Measurements from ENCODE around the gene AHDC1. TPM values are rescaled to one million over a fixed set of nuclear protein-coding genes. Genes with fewer than 3 reads are reported as not detected.
"Not testable (repeated sequence)": the region's sequence is repeated elsewhere in the genome, so short reads cannot be mapped to it uniquely, and the experiment has no call there.

AHDC1 gene
- total and polyA plus RNA-seq, 8 donors = 5.8 to 95.0 (median 19.7) TPM

DNA sequence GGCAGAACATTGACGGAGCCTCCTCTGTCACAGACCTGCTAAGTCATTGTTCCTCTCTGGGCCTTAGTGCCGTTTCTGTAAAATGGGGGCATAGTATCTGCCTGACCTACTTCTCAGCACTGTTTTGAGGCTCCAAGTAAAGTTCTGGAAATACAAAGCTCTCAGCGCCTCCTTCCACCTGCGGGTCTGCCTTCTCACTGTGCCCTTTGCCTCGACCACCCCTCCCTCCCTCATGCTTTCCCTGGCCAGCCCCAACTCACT, 98.6 kb downstream of the AHDC1 start:
- H3K27me3 ChIP-seq = no peaks in the 10 kb centered on the region
- WGBS, 5 donors = 54 to 68% (median 58%) methylated on average over 4 to 5 of the region's 5 CpGs
- TF ChIP-seq, protein P1, sequence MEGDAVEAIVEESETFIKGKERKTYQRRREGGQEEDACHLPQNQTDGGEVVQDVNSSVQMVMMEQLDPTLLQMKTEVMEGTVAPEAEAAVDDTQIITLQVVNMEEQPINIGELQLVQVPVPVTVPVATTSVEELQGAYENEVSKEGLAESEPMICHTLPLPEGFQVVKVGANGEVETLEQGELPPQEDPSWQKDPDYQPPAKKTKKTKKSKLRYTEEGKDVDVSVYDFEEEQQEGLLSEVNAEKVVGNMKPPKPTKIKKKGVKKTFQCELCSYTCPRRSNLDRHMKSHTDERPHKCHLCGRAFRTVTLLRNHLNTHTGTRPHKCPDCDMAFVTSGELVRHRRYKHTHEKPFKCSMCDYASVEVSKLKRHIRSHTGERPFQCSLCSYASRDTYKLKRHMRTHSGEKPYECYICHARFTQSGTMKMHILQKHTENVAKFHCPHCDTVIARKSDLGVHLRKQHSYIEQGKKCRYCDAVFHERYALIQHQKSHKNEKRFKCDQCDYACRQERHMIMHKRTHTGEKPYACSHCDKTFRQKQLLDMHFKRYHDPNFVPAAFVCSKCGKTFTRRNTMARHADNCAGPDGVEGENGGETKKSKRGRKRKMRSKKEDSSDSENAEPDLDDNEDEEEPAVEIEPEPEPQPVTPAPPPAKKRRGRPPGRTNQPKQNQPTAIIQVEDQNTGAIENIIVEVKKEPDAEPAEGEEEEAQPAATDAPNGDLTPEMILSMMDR (IDR thresholded peaks at IDR 0.05) = no peak
- no peak for TF ChIP-seq POLR2A (IDR thresholded peaks at IDR 0.05)
- H3K4me1 ChIP-seq = peaks cover 18 to 30% (median 25%) of the 10 kb centered on the region in 4 donors
- DNase-seq = no peak
- H3K9me3 ChIP-seq = no peaks in the 10 kb centered on the region
- intact Hi-C loops (cut with DNase I; ENCODE audit: low total_unique reads) = no loop called here
- H3K4me3 ChIP-seq = no peak overlapping the region
- H3K36me3 ChIP-seq = no peaks in the 10 kb centered on the region
- peak overlapping the region; percentile 77 to 91 (median 87) for H3K27ac ChIP-seq

DNA sequence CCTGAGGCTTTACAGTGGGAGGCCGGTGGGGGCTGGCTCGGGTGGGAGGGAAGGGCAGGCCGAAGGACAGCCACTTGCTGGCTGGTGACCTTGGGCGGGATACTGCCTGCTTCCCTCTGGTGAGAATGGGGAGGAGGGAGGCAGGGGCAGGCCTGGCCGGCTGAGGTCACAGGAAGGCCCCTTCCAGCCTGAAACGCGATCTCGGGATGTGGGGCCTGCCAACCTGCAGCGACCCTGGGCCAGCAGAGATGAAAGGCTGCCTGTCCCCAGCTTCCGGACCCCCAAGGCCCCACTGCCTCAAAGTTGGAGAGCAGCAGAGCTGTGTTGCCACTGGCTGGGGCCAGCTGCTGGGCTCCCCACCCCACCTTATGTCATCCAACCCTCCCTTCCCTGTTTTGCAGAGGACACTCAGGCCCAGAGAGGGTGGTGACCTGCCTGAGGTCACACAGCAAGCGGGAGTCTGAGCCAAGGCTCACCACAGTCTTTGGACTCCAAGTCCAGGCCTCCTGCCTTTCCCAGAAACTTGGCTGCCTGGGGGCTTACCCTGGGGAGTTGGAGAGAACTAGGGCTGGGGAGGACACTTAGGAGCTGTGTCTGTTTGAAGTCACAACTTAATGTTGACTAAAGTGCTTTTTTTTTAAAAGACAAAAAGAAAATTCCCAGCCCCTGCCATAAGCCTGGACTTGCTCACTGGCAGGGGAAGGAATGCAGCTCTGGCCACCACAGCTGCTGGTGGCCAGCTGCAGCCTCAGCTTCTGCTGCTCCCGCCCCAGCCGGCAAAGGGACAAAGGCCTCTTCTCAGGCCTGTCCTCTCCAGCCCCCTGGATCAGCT, 99.1 kb downstream of the AHDC1 start:
- Histone ChIP-seq H3K27ac (peak overlapping the region; percentile 77 to 91 (median 87)), H3K4me1 (peaks cover 18 to 30% (median 25%) of the 10 kb centered on the region in 4 donors), H3K4me3 (no peak overlapping the region), H3K9me3 (no peaks in the 10 kb centered on the region), H3K27me3 (no peaks in the 10 kb centered on the region), H3K36me3 (no peaks in the 10 kb centered on the region)
- no peak for TF ChIP-seq EP300 (IDR thresholded peaks at IDR 0.05)
- TF ChIP-seq, protein P1 (IDR thresholded peaks at IDR 0.05) = no peak
- TF ChIP-seq POLR2AphosphoS5 (IDR thresholded peaks at IDR 0.05) = peak in 1 of 3 donors; percentile 20
- TF ChIP-seq POLR2A (IDR thresholded peaks at IDR 0.05) = no peak
- DNase-seq = peak; percentile 49 to 93
- intact Hi-C loops (cut with DNase I; ENCODE audit: low total_unique reads) = no loop called here
- WGBS, 5 donors = 22 to 34% (median 24%) methylated on average over 7 to 13 of the region's 13 CpGs

DNA sequence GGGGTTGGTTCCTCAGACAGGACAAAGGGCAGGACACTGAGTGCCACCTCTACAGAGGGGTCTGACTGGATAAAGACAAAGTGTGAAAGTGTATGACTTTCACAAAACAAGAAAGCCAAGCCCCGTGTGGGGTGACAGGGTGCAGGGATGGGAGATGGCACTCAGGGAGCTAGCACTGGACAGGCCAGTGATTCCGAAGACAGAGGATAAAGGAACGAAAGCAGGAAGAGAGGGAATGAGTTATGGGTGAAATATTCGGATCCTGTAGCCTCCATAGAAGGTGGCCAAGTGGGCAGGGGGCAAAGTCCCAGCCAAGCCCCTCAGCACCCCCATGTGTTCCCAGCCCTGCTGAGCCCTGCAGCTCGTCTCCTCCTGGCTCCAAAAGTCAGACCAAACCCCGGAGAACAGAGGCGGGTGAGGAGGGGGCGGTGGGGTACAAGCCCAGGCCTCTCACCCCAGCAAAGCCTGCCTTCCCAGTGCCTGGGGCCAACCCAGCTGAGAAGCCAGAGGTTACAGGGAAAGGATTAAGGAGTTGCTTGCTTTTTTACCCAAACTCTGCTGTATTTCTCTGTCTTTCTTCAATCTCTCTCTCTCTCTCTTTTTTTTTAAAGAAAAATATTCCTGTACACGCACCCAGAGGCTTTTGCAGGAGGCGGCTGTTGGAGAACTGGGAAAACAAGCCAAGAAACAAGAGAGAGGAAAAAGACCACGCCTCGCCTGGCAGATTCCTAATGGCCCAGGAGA, 99.9 kb downstream of the AHDC1 start:
- H3K4me1 ChIP-seq = peaks cover 18 to 27% (median 24%) of the 10 kb centered on the region in 4 donors
- no peaks in the 10 kb centered on the region for H3K9me3 ChIP-seq
- no peaks in the 10 kb centered on the region for H3K36me3 ChIP-seq
- H3K4me3 ChIP-seq = no peak overlapping the region
- no peaks in the 10 kb centered on the region for H3K27me3 ChIP-seq
- WGBS, 5 donors = 22 to 37% (median 33%) methylated on average over 10 to 12 of the region's 12 CpGs
- intact Hi-C loops (cut with DNase I; ENCODE audit: low total_unique reads) = no loop called here
- H3K27ac ChIP-seq = peak overlapping the region; percentile 63 to 91 (median 87)
- DNase-seq = no peak
- no peak for TF ChIP-seq POLR2AphosphoS5 (IDR thresholded peaks at IDR 0.05)
- TF ChIP-seq, protein P1 (IDR thresholded peaks at IDR 0.05) = no peak

DNA sequence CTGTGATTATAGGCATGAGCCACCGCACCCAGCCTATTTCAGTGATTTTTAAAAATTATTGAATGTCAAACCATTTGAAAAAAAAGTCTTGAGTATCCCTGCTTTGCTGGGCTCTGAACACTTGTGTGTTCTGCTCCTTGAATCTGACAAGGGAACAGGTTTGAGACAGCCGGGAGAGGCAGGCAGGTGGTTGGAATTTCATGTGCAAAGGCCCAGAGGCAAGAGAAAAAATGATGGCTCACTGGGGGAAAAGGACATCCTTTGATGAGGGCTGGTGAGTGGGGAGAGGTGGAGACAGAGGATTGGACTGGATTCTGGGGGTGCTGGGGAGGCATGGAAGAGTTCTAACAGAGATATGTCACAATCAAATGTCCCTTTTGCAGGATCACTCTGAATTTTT, 100.9 kb downstream of the AHDC1 start:
- H3K4me3 ChIP-seq = no peak overlapping the region
- no peaks in the 10 kb centered on the region for H3K36me3 ChIP-seq
- WGBS, 5 donors = 88 to 100% (median 95%) methylated on average over 2 of the region's 2 CpGs
- H3K9me3 ChIP-seq = no peaks in the 10 kb centered on the region
- H3K4me1 ChIP-seq = peaks cover 18 to 27% (median 24%) of the 10 kb centered on the region in 4 donors
- intact Hi-C loops (cut with DNase I; ENCODE audit: low total_unique reads) = no loop called here
- TF ChIP-seq, protein P1 (IDR thresholded peaks at IDR 0.05) = no peak
- TF ChIP-seq POLR2A (IDR thresholded peaks at IDR 0.05) = no peak
- TF ChIP-seq POLR2AphosphoS5 (IDR thresholded peaks at IDR 0.05) = no peak
- TF ChIP-seq EP300 (IDR thresholded peaks at IDR 0.05) = no peak
- H3K27ac ChIP-seq = peak overlapping the region in 3 of 5 donors; percentile 87 to 91 (median 89)
- H3K27me3 ChIP-seq = no peaks in the 10 kb centered on the region
- no peak for DNase-seq

DNA sequence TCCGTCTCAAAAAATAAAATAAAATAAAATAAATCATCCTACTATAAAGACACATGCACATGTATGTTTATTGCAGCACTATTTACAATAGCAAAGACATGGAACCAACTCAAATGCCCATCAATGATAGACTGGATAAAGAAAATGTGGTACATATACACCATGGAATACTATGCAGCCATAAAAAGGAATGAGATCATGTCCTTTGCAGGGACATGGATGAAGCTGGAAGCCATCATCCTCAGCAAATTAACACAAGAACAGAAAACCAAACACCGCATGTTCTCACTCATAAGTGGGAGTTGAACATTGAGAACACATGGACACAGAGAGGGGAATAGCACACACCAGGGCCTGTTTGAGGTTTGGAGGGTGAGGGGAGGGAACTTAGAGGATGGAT, 102.8 kb downstream of the AHDC1 start:
- H3K9me3 ChIP-seq; H3K27ac ChIP-seq; intact Hi-C loops (cut with DNase I; ENCODE audit: low total_unique reads); DNase-seq; H3K36me3 ChIP-seq; H3K27me3 ChIP-seq; H3K4me3 ChIP-seq: not testable (repeated sequence)
- H3K4me1 ChIP-seq = peaks cover 22 to 42% (median 31%) of the 10 kb centered on the region in 4 donors
- WGBS, 5 donors = 94 to 98% (median 97%) methylated on average over 2 of the region's 2 CpGs

Measured in stomach (tissue), 9 donors.